Measurements from ENCODE around the gene ZNF302.
"Not testable (repeated sequence)": the region's sequence is repeated elsewhere in the genome, so short reads cannot be mapped to it uniquely, and the experiment has no call there.

The ZNF302 gene

DNA sequence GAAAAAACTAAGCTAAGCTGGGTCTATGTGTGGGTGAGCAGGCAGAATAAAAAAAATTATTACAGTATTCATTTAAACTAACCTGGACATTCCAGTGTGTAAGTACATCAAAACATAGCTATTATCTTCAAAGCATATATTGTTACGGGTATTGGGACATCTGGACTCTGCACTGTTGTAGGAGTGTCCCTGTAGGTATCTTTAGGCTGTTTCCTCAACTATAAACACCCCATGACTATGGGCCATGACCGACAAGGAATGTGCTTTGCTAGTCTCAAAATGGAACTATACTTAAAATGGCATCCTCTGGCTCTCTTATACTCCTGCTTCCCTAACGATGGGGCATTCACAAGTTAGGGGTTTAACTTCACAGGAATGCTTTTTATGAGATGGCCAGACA, 3.9 kb upstream of the ZNF302 start:
- DNase-seq, result no peak

GRCh38 chr19:34675250-34675649, 2.2 kb upstream of the ZNF302 start:
- no peak for DNase-seq

DNA sequence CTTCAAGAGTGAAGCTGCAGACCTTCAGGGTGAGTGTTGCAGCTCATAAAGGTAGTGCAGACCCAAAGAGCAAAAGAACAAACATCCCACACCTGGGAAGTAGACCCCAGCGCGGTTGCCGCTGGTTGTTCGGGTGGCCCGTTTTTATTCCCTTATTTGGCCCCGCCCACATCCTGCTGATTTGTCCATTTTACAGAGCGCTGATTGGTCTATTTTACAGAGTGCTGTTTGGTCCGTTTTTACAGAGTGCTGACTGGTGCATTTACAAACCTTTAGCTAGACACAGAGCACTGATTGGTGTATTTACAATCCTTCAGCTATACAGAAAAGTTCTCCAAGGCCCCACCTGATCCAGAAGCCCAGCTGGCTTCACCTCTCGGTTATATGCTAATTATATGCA, 1.6 kb upstream of the ZNF302 start:
- DNase-seq, result no peak

DNA sequence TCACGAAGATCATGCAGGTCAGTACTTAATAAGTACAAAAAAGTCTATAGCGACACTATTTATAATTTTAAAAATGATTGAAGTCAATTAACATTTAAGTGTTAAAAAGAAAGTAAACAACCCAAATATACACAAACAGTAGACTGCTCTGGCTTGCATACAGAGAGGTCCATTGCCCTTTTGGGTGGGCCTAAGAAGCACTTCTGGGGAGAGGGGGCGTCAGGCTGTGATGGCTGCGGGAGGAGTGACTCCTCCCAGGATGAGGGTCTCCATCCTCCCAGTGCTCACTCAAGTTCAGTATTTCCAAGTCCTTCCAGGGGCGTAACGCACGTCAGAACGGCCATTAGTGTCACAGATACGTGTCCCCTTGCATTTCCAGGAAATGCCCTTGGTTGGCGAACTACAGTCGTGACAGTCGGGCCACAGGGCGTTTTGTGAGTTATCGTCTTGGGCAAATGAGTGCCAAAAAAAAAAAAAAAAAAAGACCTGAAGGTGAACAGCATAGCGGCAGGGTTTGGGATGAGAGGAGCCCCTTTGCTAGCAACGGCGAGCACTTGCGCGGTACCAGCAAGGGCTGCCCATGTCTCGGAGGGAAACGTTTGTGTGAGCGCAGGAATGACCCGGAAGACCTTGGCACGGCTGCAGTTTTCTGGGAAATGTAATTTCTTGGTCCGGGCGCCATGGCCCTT, 637 bp upstream of the ZNF302 start, which contains the start of gene SCGB2B2:
SCGB2B2 (minus strand) TSS at position 463 of the 689 bp plus-strand sequence. CDS start 82,596 bp downstream, outside the sequence.
- DNase-seq, result peak; percentile 82

- no peak for DNase-seq
Measured at GRCh38 chr19:34678085-34678412, 571 bp downstream of the ZNF302 start.

- DNase-seq, result no peak
Measured at GRCh38 chr19:34678421-34678820, 943 bp downstream of the ZNF302 start.

DNA sequence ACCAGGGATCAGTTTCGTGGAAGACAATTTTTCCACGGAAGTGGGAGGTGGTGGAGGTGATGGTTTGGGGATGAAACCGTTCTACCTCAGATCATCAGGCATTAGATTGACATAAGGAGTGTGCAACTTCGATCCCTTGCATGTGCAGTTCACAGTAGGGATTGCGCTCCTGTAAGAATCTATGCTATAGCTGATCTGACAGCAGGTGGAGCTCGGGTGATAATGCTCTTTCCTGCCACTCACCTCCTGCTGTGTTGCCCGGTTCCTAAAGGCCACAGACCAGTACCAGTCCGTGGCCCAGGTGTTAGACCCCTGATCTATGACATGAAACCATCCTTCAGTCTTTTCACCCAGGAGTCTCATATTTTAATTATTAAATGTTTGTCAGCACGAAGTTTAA, 4.0 kb downstream of the ZNF302 start:
- no peak for DNase-seq

DNA sequence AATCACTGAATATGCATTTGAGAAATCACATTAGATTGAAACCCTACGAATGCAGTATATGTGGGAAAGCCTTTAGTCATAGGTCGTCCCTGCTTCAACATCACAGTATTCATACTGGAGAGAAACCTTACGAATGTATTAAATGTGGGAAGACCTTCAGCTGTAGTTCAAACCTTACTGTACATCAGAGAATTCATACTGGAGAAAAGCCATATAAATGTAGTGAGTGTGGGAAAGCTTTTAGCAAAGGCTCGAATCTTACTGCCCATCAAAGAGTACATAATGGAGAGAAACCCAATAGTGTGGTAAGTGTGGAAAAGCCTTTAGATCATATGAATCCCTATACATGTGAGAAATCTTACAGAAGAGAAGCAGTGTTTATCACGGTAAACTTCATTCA, 7.8 kb downstream of the ZNF302 start:
- not testable (repeated sequence) for DNase-seq

DNA sequence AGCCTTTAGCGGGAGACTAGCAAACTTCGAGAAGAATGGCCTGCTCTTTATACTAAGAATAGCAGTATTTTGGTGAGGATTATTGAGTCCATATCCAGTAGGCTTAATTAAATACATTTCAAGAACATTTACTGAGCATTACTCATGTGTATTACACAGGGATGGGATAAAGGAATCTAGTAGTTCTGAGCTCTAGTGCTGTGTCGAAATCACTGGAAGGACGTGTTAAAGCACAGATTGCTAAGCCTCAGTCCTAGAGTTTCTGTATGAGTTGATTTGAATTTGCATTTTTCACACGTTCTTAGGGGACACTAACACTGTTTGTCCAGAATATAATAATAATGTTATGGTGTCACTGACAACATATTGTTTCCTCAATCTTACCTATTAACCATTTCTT, 9.0 kb downstream of the ZNF302 start:
- no peak for DNase-seq

DNA sequence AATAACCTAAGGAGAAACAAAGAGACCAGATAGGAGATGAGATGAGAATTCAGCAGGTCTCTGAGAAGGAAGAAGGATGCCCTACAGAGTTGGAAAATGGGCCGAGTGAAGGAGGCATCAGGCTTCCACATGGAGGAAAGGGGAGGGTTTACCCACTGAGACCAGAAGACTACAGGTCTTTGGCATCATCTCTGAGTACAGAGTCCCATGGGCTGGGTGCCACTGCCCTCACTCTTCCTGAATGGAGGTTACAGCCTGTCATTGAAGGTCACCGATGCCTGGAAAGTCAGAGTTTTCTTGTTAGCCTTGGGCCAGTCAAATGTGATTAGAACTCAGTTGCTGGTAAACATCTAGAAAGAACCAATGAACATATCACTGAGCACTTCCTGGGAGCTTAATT, 9.9 kb downstream of the ZNF302 start:
- DNase-seq, result no peak

DNA sequence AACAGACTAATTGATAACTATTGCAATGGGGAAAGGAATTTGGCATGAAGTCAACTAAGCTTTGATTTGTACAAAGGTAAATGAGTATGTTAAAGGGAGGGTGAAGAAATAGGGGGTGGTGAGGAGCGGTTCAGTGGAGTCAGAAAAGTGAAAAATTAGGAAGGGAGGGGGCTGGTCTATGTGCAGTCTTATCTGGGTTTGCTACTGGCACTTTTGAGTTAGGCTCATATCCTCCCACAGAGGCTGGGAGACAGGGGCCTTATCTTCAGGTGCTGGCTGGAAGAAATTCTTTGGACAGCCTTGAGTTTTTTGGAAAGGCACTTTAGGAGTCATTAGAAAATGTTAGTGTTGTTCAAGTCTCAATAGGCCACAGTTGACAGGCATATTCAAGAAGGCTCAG, 11.1 kb downstream of the ZNF302 start:
- DNase-seq, result no peak

DNA sequence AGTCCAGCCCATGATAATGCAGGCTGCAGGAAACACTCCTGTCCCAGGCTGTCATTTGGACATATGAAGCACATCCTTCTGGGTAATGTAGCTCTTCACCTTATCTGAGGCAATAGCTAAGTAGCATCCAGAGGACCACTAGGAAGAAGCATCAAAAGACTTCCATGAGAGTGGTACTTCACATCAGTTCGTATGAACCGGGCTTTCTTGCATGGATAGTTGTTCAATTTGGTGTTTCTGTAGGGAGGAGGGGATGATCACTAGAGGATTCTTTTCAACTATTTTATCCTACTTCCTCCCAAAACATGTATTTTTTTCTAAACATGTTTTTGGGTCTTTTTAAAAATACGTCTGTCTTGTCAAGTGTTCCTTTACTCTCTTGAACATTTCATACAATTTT, 12.9 kb downstream of the ZNF302 start:
- no peak for DNase-seq

- DNase-seq, result no peak
Measured at GRCh38 chr19:34692549-34692948, 15.1 kb downstream of the ZNF302 start.

GRCh38 chr19:34707661-34708060, 30.2 kb downstream of the ZNF302 start:
- DNase-seq, result no peak

DNA sequence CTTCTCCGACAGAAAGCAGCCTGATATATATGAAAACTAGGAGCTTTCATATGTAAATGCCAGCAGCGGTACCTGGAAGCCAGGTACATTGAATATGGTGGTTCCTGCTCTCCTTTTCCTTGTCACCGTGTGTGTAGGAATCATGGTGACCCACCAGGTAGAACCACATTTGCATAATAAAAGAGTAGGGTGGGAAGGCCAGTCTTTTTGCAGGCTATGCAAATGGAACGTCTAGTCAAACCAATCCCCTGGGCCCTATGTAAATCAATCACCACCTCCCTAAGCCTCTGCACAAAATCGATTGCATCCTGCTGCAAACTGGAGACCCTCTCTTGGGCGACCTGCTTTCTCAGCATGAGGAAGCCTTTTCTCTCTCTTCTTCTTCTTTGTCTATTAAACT, 34.4 kb downstream of the ZNF302 start:
- DNase-seq, result no peak

GRCh38 chr19:34712395-34713261, 35.1 kb downstream of the ZNF302 start:
- peak; percentile 64 for DNase-seq

- no peak for DNase-seq
Measured at GRCh38 chr19:34713262-34713637, 35.8 kb downstream of the ZNF302 start.

GRCh38 chr19:34715357-34715756, 37.9 kb downstream of the ZNF302 start:
- DNase-seq, result no peak

- no peak for DNase-seq
Measured at GRCh38 chr19:34722353-34722752, 44.9 kb downstream of the ZNF302 start.

DNA sequence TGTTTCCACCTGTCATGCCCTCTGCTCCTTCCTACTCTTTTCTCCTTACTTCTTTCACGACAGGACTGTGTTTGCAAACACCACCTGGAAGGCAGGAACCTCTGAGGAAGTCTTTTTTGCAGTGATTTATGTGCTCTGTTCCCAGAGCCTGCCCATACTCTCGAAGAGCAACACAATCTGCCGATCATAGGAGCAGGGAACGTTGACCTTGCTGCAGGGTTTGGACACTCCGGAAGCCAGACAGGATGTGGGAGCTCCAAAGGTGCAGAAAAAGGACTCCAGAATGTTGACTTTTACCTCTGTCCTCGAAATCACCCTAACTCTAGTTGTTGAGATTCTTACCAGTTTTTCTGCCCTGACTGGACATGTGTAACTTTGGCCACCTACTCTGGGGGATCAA, 47.9 kb downstream of the ZNF302 start:
- no peak for DNase-seq

DNA sequence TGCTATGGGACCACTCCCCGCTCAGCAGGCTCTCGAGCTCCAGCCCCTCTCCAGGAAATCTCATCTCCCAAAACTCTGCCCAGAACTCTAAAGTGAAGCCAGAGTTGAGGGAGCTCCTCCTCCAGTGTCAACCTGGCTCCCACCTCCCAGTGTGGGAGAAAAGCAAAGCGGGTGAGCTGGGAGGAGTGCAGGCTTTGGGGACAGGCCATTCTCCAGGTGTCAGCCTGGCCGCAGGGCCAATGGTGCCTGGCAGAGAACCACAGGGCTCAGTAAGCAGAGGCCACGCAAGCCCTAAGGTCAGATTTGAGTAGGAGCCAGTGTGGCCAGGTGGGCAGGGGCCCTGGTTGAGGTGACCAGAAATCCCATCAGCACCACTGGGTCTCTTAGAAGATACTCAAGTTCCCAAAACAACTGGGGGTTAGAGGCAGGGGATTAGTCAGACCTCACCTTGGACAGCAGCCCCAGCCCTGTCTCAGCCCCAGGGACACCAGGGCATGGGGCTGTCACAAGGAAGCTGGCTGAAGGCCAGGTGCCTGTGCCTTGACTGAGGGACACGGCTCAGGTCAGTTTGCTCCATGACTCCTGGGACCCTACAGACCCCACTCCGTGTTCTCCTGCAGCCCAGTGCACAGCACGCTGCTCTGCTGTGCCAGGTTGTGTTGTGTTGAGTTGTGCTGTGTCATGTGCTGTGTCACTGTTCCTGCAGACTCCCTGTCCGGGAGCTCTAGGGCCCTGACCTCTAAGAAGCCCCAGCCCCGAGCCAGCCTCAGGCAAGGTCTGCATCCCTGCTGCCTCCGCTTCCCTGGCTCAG, 53.7 kb downstream of the ZNF302 start:
- DNase-seq, result no peak

- no peak for DNase-seq
Measured at GRCh38 chr19:34731964-34732363, 54.5 kb downstream of the ZNF302 start.

- no peak for DNase-seq
Measured at GRCh38 chr19:34732612-34733211, 55.2 kb downstream of the ZNF302 start.

Data from CD4-positive, alpha-beta T cell treated with Interleukin-17A for 4 hours (primary cell).